ENCODE data around the gene CERK. TPM values are rescaled to one million over a fixed set of nuclear protein-coding genes. Genes with fewer than 3 reads are reported as not detected.

The CERK gene
- total RNA-seq, 1 donor from 2014 or later: 26.1 TPM

DNA sequence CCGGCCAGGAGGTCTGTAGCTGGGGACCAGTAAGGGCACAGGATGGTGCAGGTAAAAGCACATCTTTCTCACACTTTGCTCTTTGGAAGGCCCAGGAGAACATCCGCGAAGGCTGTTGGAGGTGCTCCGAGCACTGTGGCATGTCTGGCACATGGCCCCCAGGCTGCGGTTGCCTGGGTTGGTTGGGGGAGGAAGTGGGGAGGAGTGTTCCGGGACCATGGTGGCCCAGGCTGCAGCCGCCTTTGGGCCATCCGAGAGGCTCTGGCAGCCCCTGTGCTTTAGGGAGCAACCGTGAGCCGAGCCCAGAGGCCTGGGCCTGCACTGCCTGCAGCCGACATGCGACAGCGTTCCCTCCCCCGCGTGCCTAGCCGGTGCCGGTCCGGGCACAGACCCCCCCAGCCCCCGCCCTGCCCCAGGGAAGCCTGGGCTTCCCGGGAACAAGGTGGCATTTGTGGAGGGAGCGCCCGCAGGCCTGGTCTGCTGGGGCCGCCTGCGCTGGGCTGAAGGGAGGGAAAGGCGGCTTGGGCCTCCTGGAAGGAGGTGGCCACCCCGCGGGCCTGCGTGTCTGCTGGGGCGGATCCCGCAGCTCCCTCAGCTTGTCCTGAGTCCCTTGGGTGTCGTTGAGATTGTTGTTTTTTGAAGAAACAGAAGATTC lies 59.9 kb downstream of the CERK start:
- Histone ChIP-seq H3K27me3 (ENCODE audit: low read depth) (no peaks in the 10 kb centered on the region), H3K4me3 (no peak overlapping the region), H3K27ac (no peak overlapping the region), H3K36me3 (peaks cover 55% of the 10 kb centered on the region), H3K9me3 (no peaks in the 10 kb centered on the region), H3K4me1 (peaks cover 7% of the 10 kb centered on the region)
- TF ChIP-seq, protein P1, sequence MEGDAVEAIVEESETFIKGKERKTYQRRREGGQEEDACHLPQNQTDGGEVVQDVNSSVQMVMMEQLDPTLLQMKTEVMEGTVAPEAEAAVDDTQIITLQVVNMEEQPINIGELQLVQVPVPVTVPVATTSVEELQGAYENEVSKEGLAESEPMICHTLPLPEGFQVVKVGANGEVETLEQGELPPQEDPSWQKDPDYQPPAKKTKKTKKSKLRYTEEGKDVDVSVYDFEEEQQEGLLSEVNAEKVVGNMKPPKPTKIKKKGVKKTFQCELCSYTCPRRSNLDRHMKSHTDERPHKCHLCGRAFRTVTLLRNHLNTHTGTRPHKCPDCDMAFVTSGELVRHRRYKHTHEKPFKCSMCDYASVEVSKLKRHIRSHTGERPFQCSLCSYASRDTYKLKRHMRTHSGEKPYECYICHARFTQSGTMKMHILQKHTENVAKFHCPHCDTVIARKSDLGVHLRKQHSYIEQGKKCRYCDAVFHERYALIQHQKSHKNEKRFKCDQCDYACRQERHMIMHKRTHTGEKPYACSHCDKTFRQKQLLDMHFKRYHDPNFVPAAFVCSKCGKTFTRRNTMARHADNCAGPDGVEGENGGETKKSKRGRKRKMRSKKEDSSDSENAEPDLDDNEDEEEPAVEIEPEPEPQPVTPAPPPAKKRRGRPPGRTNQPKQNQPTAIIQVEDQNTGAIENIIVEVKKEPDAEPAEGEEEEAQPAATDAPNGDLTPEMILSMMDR (IDR thresholded peaks at IDR 0.05): no peak
- no peak for ATAC-seq
- no peak for DNase-seq
- intact Hi-C loops (cut with DNase I): no loop called here

DNA sequence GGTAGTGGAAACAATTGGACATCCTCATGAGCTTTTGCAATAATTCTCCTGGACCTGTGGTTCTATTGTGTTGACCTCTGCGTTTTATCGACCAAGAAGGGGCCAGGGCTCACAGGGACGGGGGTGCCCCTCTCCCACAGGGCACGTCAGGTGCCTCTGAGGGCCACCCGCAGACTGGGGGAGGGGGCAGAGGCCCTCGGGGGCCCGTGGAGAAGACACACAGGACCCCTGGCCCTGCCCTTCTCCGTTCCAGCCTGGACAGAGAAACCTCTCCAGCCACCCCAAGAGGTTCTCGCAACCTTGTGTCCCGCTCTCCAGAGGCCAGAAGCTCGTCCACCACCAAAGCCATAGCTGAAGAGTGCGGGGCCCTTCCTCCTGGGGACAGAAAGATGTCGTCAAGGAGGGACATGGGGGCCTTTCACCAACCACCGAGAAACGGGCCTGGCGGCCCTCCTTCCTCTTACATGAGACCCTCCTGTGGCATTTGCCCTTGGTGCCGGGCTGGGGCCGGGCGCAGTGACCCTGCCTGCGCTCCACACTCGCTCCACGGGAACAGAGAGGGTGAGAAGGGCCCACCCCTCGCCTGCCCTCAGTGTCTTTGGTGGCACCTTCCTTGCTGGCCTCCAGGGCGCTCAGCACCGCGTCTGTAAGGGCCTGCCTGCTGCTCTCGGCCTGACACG lies 60.6 kb downstream of the CERK start:
- Histone ChIP-seq H3K4me1 (peaks cover 7% of the 10 kb centered on the region), H3K27ac (no peak overlapping the region), H3K36me3 (peaks cover 61% of the 10 kb centered on the region), H3K9me3 (no peaks in the 10 kb centered on the region), H3K4me3 (no peak overlapping the region), H3K27me3 (ENCODE audit: low read depth) (no peaks in the 10 kb centered on the region)
- ATAC-seq (no peak), DNase-seq (no peak)
- intact Hi-C loops (cut with DNase I): no loop called here
- TF ChIP-seq, protein P1 (IDR thresholded peaks at IDR 0.05): no peak

DNA sequence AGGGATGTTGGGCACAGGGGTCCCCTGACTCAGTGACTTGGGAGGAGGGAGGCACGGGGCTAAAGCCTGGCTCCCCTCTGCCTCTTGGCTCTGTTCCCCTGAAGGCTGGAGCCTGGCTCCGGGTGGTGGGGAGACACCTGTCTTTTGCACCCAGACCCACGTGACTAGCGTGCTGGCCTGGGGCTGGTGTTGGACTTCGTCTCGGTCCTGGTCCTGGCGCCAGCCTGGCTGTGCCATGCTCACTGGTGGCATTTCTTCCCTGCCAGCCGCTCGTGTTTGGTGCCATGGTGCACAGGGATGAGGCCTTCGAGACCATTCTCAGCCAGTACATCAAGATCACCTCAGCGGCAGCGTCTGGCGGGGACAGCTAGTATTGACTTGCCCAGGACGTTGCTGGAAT lies 61.2 kb downstream of the CERK start:
- TF ChIP-seq, protein P1 (IDR thresholded peaks at IDR 0.05): no peak
- no peaks in the 10 kb centered on the region for H3K27me3 ChIP-seq (ENCODE audit: low read depth)
- H3K27ac ChIP-seq: no peak overlapping the region
- ATAC-seq (no peak), DNase-seq (no peak)
- peaks cover 7% of the 10 kb centered on the region for H3K4me1 ChIP-seq
- H3K36me3 ChIP-seq: peaks cover 61% of the 10 kb centered on the region
- intact Hi-C loops (cut with DNase I): no loop called here
- no peaks in the 10 kb centered on the region for H3K9me3 ChIP-seq
- H3K4me3 ChIP-seq: no peak overlapping the region

DNA sequence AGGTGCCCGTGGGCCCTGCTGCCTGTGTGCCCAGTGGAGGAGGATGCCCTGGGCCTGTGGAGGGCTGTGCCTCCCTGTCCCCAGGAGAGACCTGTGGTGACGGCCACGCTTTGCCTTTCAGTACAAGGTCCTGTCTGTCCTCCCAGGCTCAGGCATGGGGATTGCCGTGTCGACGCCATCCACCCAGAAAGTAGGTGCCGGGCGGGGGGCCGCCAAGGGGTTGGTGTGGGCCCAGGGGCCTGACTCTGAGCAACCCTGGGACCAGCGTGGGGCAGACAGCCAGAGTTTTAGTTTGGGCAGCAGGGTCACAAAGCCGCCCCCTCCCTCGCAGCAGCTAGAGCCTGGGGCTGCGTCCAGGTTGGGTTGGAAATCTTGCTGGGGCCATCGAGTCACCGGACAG lies 61.6 kb downstream of the CERK start:
- Histone ChIP-seq H3K4me3 (no peak overlapping the region), H3K4me1 (peaks cover 7% of the 10 kb centered on the region), H3K27ac (no peak overlapping the region), H3K9me3 (no peaks in the 10 kb centered on the region), H3K36me3 (peaks cover 61% of the 10 kb centered on the region), H3K27me3 (ENCODE audit: low read depth) (no peaks in the 10 kb centered on the region)
- DNase-seq (no peak), ATAC-seq (no peak)
- intact Hi-C loops (cut with DNase I): no loop called here
- TF ChIP-seq, protein P1 (IDR thresholded peaks at IDR 0.05): no peak

DNA sequence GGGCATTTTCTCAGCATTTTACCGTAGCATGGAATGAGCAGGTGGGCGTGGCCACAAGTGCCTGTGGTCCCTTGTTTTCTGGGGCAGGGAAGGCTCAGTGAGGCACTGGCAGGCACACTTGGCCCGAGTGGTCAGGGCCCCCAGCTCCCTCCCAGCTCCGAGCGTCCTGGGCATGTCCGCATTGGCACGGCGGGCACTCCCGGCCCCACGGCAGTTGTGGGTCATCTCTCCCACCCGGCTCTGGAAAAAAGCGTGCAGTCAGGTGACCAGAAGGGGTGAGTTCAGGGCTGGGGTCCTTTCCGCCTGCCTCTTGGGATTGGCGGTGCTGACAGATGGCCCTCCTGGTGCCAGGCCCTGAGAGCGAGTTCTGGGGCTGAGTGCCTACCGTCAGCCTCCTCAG lies 62.1 kb downstream of the CERK start:
- TF ChIP-seq, protein P1 (IDR thresholded peaks at IDR 0.05): no peak
- ATAC-seq: no peak
- Histone ChIP-seq H3K9me3 (no peaks in the 10 kb centered on the region), H3K27ac (no peak overlapping the region), H3K36me3 (peaks cover 65% of the 10 kb centered on the region), H3K27me3 (ENCODE audit: low read depth) (no peaks in the 10 kb centered on the region), H3K4me3 (no peak overlapping the region), H3K4me1 (peaks cover 7% of the 10 kb centered on the region)
- intact Hi-C loops (cut with DNase I): no loop called here
- DNase-seq: no peak
